BLaER1 treated with 17β-estradiol and CSF1 and Interleukin-3, amounts not matched to agents 10 nM and 100 nM (cell line): ENCODE results near the gene LIPE.

Experiments used
- H3K27ac ChIP-seq, 11 experiments: shearing (Covaris generic); formaldehyde crosslinking; 2 replicates each; pipeline ENCODE4 v1.8.1; 2022
- H3K27me3 ChIP-seq, 11 experiments: shearing (Covaris generic); formaldehyde crosslinking; 2 replicates each; pipeline ENCODE4 v1.8.1; 2022
- H3K36me3 ChIP-seq, 11 experiments: shearing (Covaris generic); formaldehyde crosslinking; 2 replicates each; pipeline ENCODE4 v1.8.1; 2022
- H3K4me1 ChIP-seq, 10 experiments: shearing (Covaris generic); formaldehyde crosslinking; 2 replicates each; pipeline ENCODE4 v1.8.1; 2022
- H3K4me2 ChIP-seq, 11 experiments: shearing (Covaris generic); formaldehyde crosslinking; 2 replicates each; pipeline ENCODE4 v1.8.1; 2022
- H3K4me3 ChIP-seq, 10 experiments: shearing (Covaris generic); formaldehyde crosslinking; 2 replicates each; pipeline ENCODE4 v1.8.1; 2022
- H3K9ac ChIP-seq, 11 experiments: shearing (Covaris generic); formaldehyde crosslinking; 2 replicates each; pipeline ENCODE4 v1.8.1; 2022
- H3K9me3 ChIP-seq, 11 experiments: shearing (Covaris generic); formaldehyde crosslinking; replicated peaks in 1 of 11; 2 replicates each; pipeline ENCODE4 v1.8.1; 2022
- H4K20me1 ChIP-seq, 11 experiments: shearing (Covaris generic); formaldehyde crosslinking; 2 replicates each; pipeline ENCODE4 v1.8.1; 2022
- Cebpa-rat ChIP-seq, 11 experiments: shearing (Covaris generic); IDR thresholded peaks; 2 replicates each; pipeline ENCODE4 v1.8.1; 2022

Gene LIPE

GRCh38 chr19:42419309-42419708 is 7.9 kb downstream of the LIPE start:
- TF ChIP-seq Cebpa-rat (IDR thresholded peaks at IDR 0.05) = no peak
- 0 out of 22 replicates have a peak overlapping the region, but pooled peaks of 1 of the 11 experiments have one; percentile 35 for H3K9ac ChIP-seq
- H3K4me1 ChIP-seq = peaks cover 29 to 48% (median 47%) of the 10 kb centered on the region in 10 experiments
- no peaks in the 10 kb centered on the region for H3K27me3 ChIP-seq
- H3K4me2 ChIP-seq = peak overlapping the region in 5 of 11 experiments; percentile 19 to 34 (median 25); a peak in 4 of 22 replicates
- no peak overlapping the region for H3K4me3 ChIP-seq
- H3K9me3 ChIP-seq = 0 out of 22 replicates have a peak, but pooled peaks cover 0 to 4% (median 0%) of the 10 kb centered on the region in 11 experiments
- H4K20me1 ChIP-seq = peaks cover 0 to 31% (median 16%) of the 10 kb centered on the region in 11 experiments; a peak in 12 of 22 replicates
- peaks cover 0 to 36% (median 13%) of the 10 kb centered on the region in 11 experiments; a peak in 12 of 22 replicates for H3K36me3 ChIP-seq
- no peak overlapping the region for H3K27ac ChIP-seq

DNA sequence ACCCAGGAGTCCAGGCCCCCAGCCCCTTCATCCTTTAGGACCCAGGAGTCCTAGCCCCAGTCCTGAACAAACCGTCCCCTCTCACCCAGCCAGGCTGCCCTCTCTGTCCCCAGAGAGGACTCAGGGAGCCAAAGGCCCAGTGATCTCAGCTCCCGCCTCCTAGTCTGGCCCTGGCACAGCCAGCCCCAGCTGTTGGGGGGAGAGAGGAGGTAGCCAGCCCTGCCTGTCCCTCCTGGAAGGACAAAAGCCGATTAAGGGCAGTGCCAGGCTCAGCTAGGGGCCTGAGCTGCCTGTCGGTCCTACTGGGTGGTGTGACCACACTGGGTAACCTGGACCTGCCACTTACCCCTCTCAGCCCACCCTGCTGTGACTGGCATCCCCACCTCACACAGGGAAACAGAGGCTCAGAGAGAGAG is 14.5 kb downstream of the LIPE start:
- H3K9ac ChIP-seq = peak overlapping the region in 6 of 11 experiments; percentile 30 to 36 (median 33); a peak in 5 of 22 replicates
- H3K27me3 ChIP-seq = no peaks in the 10 kb centered on the region
- no peak overlapping the region; a peak in 1 of 22 replicates for H3K4me2 ChIP-seq
- H4K20me1 ChIP-seq = peaks cover 0 to 64% (median 36%) of the 10 kb centered on the region in 11 experiments; a peak in 18 of 22 replicates
- H3K4me1 ChIP-seq = peaks cover 0 to 9% (median 0%) of the 10 kb centered on the region in 10 experiments; a peak in 1 of 20 replicates
- no peaks in the 10 kb centered on the region for H3K9me3 ChIP-seq
- H3K4me3 ChIP-seq = no peak overlapping the region
- peaks cover 0 to 72% (median 26%) of the 10 kb centered on the region in 11 experiments; a peak in 19 of 22 replicates for H3K36me3 ChIP-seq
- no peak for TF ChIP-seq Cebpa-rat (IDR thresholded peaks at IDR 0.05)
- H3K27ac ChIP-seq = peak overlapping the region in 1 of 11 experiments; percentile 23; a peak in 1 of 22 replicates

DNA sequence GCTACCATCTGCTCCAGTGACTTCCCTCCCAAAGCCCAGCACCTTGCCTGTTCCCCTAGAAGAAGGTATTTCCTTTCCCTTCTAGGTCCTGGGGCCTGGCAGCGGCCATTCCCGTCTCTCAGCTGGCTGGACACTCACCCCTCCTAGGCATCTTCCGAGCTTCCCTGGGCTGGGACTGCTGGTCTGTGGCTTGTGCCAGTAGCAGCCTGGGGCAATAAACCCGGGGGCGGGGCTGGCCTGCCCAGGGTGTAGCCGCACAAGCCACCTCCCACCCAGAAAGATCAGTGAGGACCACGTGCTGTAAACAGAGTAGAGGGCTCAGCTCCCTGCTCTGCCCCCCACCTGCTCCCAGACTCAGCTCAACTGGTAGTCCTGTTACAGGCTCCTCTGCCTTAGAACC is 15.0 kb downstream of the LIPE start:
- Histone ChIP-seq H3K4me3 (no peak overlapping the region), H3K27me3 (no peaks in the 10 kb centered on the region), H3K36me3 (peaks cover 0 to 76% (median 27%) of the 10 kb centered on the region in 11 experiments; a peak in 19 of 22 replicates), H4K20me1 (peaks cover 0 to 69% (median 38%) of the 10 kb centered on the region in 11 experiments; a peak in 18 of 22 replicates), H3K4me2 (no peak overlapping the region; a peak in 1 of 22 replicates), H3K9ac (peak overlapping the region in 6 of 11 experiments; percentile 30 to 36 (median 33); a peak in 5 of 22 replicates), H3K27ac (no peak overlapping the region; a peak in 1 of 22 replicates), H3K9me3 (no peaks in the 10 kb centered on the region), H3K4me1 (peaks cover 0 to 9% (median 0%) of the 10 kb centered on the region in 10 experiments; a peak in 1 of 20 replicates)
- no peak for TF ChIP-seq Cebpa-rat (IDR thresholded peaks at IDR 0.05)

- H3K4me1 ChIP-seq = peaks cover 0 to 9% (median 0%) of the 10 kb centered on the region in 10 experiments; a peak in 1 of 20 replicates
- peaks cover 0 to 74% (median 38%) of the 10 kb centered on the region in 11 experiments; a peak in 18 of 22 replicates for H4K20me1 ChIP-seq
- no peaks in the 10 kb centered on the region for H3K9me3 ChIP-seq
- no peak overlapping the region for H3K27ac ChIP-seq
- no peak overlapping the region for H3K4me2 ChIP-seq
- H3K27me3 ChIP-seq = no peaks in the 10 kb centered on the region
- TF ChIP-seq Cebpa-rat (IDR thresholded peaks at IDR 0.05) = no peak
- H3K36me3 ChIP-seq = peaks cover 0 to 82% (median 33%) of the 10 kb centered on the region in 11 experiments; a peak in 19 of 22 replicates
- no peak overlapping the region for H3K4me3 ChIP-seq
- H3K9ac ChIP-seq = 0 out of 22 replicates have a peak overlapping the region, but pooled peaks of 2 of the 11 experiments have one; percentile 31 to 35
Observed at GRCh38 chr19:42411581-42412178, 15.5 kb downstream of the LIPE start.

DNA sequence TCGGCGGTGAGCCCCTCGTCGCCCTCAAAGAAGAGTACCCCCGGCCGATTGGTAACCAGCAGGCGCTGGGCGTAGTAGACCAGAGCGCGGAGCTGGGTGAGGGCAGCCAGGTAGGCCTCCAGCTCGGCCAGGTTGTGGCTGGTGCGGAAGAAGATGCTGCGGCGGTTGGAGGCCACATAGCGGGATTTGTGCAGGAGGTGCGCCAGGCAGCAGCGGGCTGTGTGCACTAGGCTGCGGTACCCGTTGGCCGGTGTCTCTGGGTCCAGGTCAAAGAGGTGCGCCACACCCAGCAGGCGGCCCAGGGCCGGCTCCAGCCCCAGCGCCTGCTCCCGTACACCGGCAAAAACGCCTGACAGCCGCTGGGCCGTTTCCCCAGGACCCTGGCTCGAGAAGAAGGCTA is 16.8 kb downstream of the LIPE start:
- H3K9me3 ChIP-seq = no peaks in the 10 kb centered on the region
- no peaks in the 10 kb centered on the region for H3K27me3 ChIP-seq
- no peak overlapping the region for H3K27ac ChIP-seq
- H3K4me3 ChIP-seq = no peak overlapping the region
- H3K36me3 ChIP-seq = peaks cover under 1 to 89% (median 43%) of the 10 kb centered on the region in 11 experiments; a peak in 20 of 22 replicates
- H3K4me2 ChIP-seq = no peak overlapping the region
- no peak overlapping the region for H3K9ac ChIP-seq
- no peak for TF ChIP-seq Cebpa-rat (IDR thresholded peaks at IDR 0.05)
- peaks cover 0 to 9% (median 0%) of the 10 kb centered on the region in 10 experiments; a peak in 1 of 20 replicates for H3K4me1 ChIP-seq
- H4K20me1 ChIP-seq = peaks cover 0 to 87% (median 38%) of the 10 kb centered on the region in 11 experiments; a peak in 18 of 22 replicates

DNA sequence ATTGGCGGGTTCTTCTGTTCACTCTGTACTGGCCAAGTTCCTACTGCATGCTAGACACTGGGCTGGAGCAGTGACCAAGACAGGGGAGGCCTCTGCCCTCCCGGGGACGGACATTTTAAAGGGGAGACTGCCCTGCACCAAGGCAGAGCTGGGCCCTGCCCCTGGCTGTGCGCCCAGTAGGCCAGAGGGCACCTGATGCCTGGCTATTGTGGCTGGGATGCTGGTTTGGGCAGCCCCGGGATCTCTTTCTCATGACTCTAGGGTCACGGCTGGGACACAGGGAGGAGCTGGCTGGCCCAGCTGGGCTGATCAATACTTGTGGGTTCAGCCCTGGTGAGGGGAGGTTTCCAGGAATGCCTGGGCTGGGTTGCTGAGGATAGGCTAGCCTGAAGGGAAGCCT is 17.7 kb downstream of the LIPE start:
- H4K20me1 ChIP-seq = peaks cover 0 to 94% (median 38%) of the 10 kb centered on the region in 11 experiments; a peak in 18 of 22 replicates
- H3K9me3 ChIP-seq = no peaks in the 10 kb centered on the region
- no peak overlapping the region for H3K4me2 ChIP-seq
- no peak for TF ChIP-seq Cebpa-rat (IDR thresholded peaks at IDR 0.05)
- no peak overlapping the region for H3K4me3 ChIP-seq
- H3K36me3 ChIP-seq = peaks cover 6 to 93% (median 50%) of the 10 kb centered on the region in 11 experiments; a peak in 20 of 22 replicates
- H3K4me1 ChIP-seq = peaks cover 0 to 9% (median 0%) of the 10 kb centered on the region in 10 experiments; a peak in 1 of 20 replicates
- no peak overlapping the region for H3K9ac ChIP-seq
- no peaks in the 10 kb centered on the region for H3K27me3 ChIP-seq
- no peak overlapping the region for H3K27ac ChIP-seq

- peaks cover 0 to 92% (median 40%) of the 10 kb centered on the region in 11 experiments; a peak in 18 of 22 replicates for H4K20me1 ChIP-seq
- no peaks in the 10 kb centered on the region for H3K9me3 ChIP-seq
- no peak overlapping the region for H3K4me2 ChIP-seq
- H3K4me3 ChIP-seq = no peak overlapping the region
- TF ChIP-seq Cebpa-rat (IDR thresholded peaks at IDR 0.05) = no peak
- H3K9ac ChIP-seq = no peak overlapping the region
- H3K27me3 ChIP-seq = no peaks in the 10 kb centered on the region
- H3K4me1 ChIP-seq = peaks cover 0 to 10% (median 1%) of the 10 kb centered on the region in 10 experiments; a peak in 10 of 20 replicates
- H3K36me3 ChIP-seq = peaks cover 6 to 93% (median 56%) of the 10 kb centered on the region in 11 experiments; a peak in 20 of 22 replicates
- no peak overlapping the region for H3K27ac ChIP-seq
Observed at GRCh38 chr19:42407816-42408175, 19.4 kb downstream of the LIPE start.

DNA sequence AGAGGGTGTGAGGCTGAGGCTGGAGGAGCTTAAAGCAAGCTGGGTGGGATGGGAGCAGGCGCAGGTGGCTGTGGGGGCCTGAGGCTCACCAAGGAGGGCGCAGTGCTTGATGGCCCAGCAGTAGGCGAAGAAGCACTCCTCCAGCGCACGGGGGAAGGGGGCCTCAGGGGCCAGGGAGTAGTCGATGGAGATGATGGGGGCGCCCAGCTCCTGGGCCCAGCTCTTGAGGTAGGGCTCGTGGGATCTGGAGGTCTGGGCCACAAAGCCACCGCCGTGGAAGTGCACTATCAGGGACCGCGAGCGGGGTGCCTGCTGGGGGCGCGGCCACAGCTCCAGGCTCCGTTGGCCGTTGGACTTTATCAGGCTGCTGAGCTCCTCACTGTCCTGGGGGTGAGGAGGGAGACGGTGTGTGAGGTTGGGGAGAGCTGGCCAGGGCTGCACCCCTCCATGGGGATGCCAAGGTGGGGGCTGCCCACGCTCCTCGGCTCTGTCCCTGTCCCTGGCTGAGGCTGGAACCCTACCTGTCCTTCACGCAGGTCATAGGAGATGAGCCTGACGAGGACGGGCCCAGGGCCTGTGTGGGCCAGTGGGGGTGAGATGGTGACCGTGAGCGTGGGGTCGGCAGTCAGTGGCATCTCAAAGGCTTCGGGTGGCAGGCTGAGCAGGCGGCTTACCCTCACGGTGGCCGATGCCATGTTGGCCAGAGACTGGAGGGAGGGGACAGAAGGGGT is 19.9 kb downstream of the LIPE start:
- no peak for TF ChIP-seq Cebpa-rat (IDR thresholded peaks at IDR 0.05)
- no peak overlapping the region for H3K9ac ChIP-seq
- H3K27ac ChIP-seq = no peak overlapping the region
- H3K27me3 ChIP-seq = no peaks in the 10 kb centered on the region
- H3K4me2 ChIP-seq = no peak overlapping the region
- H3K9me3 ChIP-seq = no peaks in the 10 kb centered on the region
- H3K36me3 ChIP-seq = peaks cover 6 to 89% (median 56%) of the 10 kb centered on the region in 11 experiments; a peak in 20 of 22 replicates
- no peak overlapping the region for H3K4me3 ChIP-seq
- peaks cover 0 to 92% (median 40%) of the 10 kb centered on the region in 11 experiments; a peak in 18 of 22 replicates for H4K20me1 ChIP-seq
- H3K4me1 ChIP-seq = peaks cover 0 to 10% (median 7%) of the 10 kb centered on the region in 10 experiments; a peak in 13 of 20 replicates
